Esophagus (tissue), 2 donors: ENCODE data around the gene ZNF513. TPM values are rescaled to one million over a fixed set of nuclear protein-coding genes. Genes with fewer than 3 reads are reported as not detected.
"Not testable (repeated sequence)": the region's sequence is repeated elsewhere in the genome, so short reads cannot be mapped to it uniquely, and the experiment has no call there.

Experiments
- H3K27ac ChIP-seq, 2 donors: one replicate each; pipeline ENCODE4 v1.5.1; 2013; ENCODE audit warnings: low read depth in 2 of 2, mild to moderate bottlenecking in 2 of 2, inconsistent platforms in 1 of 2, low read length in 1 of 2, moderate library complexity in 1 of 2
- H3K27me3 ChIP-seq, 2 donors: one replicate each; pipeline ENCODE4 v1.6.1; 2013; ENCODE audit warnings: low read length in 2 of 2, control low read depth in 1 of 2, mild to moderate bottlenecking in 1 of 2; ENCODE audit not compliant: insufficient read depth in 2 of 2, control insufficient read depth in 1 of 2
- H3K36me3 ChIP-seq, 2 donors: one replicate each; pipeline ENCODE4 v1.6.1; 2013; ENCODE audit warnings: low read length in 1 of 2; ENCODE audit not compliant: control insufficient read depth in 2 of 2, insufficient read depth in 2 of 2
- H3K4me1 ChIP-seq, 2 donors: one replicate each; pipeline ENCODE4 v1.6.1; 2013; ENCODE audit warnings: low read length in 1 of 2; ENCODE audit not compliant: control insufficient read depth in 2 of 2, insufficient read depth in 2 of 2
- H3K4me3 ChIP-seq, 2 donors: one replicate each; pipeline ENCODE4 v1.5.1; 2013; ENCODE audit warnings: low read length in 2 of 2, mild to moderate bottlenecking in 2 of 2, low read depth in 1 of 2, moderate library complexity in 1 of 2
- H3K9me3 ChIP-seq, 2 donors: one replicate each; pipeline ENCODE4 v1.6.1; 2013; ENCODE audit warnings: mild to moderate bottlenecking in 2 of 2, low read depth in 1 of 2, low read length in 1 of 2, moderate library complexity in 1 of 2; ENCODE audit not compliant: control insufficient read depth in 2 of 2, insufficient read depth in 1 of 2
- whole genome bisulfite sequencing, 2 donors: extraction: QIAGEN DNeasy Blood & Tissue Kit; methylation state at CpG; one replicate each; pipeline ENCODE4 v1.1.7; 2013; 5-methylcytosine and 5-hydroxymethylcytosine counted together
- polyA plus RNA-seq, 2 donors: library from polyadenylated mRNA; stranded (reverse); fragments of 200-250 nt; gene quantifications; one replicate each; pipeline ENCODE4 v1.2.3, GENCODE V29; 2013
- donor health status: healthy with polysubstance abuse.
- donor health status: Bipolar disorder and iron deficiency.

The ZNF513 gene, protein sequence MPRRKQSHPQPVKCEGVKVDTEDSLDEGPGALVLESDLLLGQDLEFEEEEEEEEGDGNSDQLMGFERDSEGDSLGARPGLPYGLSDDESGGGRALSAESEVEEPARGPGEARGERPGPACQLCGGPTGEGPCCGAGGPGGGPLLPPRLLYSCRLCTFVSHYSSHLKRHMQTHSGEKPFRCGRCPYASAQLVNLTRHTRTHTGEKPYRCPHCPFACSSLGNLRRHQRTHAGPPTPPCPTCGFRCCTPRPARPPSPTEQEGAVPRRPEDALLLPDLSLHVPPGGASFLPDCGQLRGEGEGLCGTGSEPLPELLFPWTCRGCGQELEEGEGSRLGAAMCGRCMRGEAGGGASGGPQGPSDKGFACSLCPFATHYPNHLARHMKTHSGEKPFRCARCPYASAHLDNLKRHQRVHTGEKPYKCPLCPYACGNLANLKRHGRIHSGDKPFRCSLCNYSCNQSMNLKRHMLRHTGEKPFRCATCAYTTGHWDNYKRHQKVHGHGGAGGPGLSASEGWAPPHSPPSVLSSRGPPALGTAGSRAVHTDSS
- polyA plus RNA-seq, result 10 to 100 TPM; 20.0 to 34.5 TPM

DNA sequence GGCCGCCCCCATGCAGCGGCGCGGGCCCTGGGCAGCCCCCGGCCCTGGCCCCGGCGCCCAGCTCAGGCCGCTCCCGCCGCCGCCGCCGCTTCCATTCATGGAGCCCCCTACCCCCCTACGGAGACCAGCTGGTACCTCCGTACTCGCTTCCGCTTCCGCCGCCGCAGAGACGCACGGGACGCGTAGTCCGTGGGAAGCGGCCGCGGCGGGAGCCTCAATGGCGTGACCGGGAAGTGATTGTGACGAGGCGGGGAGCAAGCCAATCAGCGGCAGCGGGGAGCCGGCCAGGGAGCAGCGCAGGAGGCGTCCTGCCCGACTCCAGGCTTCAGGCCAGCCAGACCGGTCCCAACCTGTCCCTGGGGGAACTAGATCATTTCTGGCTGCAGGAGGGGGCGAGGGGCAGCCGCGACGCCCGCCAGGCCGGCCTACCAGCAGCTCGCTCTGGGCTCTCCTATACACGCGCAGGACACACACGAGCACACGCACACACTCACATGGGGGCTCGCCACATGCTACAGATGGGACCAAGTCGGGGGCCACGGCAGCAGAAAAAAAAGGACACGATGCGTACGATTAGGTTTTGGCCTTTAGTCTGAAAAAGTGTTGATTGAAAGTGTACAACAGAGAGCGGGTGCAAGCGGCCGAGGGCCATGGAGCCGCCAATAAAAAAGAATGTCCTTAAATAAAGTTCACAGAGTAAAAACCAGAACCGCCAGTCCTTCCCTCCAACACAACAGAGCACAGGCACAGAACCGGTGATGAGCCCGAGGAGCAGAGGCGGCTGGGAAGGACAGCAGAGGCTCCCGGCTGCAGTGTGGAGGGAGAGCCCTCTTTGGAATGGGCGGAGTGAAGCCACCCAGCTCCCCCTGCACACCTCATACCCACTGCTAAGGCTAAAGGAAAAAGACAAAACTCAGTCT lies at the start of gene ZNF513:
TSS of gene ZNF513 (minus strand) at position 109 of the 920 bp plus-strand sequence. CDS start 208 bp downstream, outside the sequence.
- peaks cover 18 to 45% of the 10 kb centered on the region in 2 donors for H3K36me3 ChIP-seq
- no peaks in the 10 kb centered on the region for H3K27me3 ChIP-seq
- H3K27ac ChIP-seq, result peak within 1 kb of the TSS; percentile 87 to 95
- peaks cover 3 to 8% of the 10 kb centered on the region in 2 donors for H3K4me1 ChIP-seq
- no peaks in the 10 kb centered on the region for H3K9me3 ChIP-seq
- peak within 1 kb of the TSS; percentile 67 to 85 for H3K4me3 ChIP-seq
- WGBS, 2 donors, result 10 to 16% methylated on average over 54 to 67 of the region's 67 CpGs

DNA sequence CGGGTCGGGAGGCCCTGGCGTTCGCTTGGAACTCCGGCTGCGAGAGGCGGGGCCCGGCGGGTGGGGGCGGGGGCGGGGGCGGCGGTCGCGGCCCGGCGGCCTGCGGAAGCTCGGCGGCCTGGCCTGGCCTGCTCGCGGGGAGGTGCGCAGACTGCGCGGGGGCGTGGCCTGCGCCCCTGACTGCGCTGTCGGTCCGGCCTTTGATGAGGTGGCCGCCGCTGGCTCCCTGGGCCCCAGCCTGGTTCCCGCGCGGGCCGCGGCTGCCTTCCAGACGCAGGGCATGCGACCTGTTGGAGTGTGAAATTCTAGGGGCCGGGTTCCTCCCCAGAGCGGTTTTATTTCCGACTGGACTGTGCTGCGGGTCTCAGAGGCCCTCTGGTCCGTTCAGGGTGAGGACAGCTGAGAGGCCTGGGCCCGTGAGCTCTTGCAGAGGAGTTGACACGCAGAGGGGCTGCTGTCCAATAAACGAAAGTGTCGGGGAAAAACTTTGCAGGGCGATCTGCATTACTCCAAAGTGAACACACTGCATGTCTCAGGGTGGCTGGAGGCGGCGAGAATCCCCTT lies 48.5 kb upstream of the ZNF513 start:
- peaks cover under 1 to 6% of the 10 kb centered on the region in 2 donors for H3K36me3 ChIP-seq
- H3K27me3 ChIP-seq, result no peaks in the 10 kb centered on the region
- H3K4me1 ChIP-seq, result peaks cover 0 to 2% of the 10 kb centered on the region in 2 donors
- H3K27ac ChIP-seq, result peak overlapping the region; percentile 99 to 100
- peak overlapping the region; percentile 78 to 90 for H3K4me3 ChIP-seq
- 1% methylated on average over 42 to 51 of the region's 51 CpGs for WGBS, 2 donors
- no peaks in the 10 kb centered on the region for H3K9me3 ChIP-seq

DNA sequence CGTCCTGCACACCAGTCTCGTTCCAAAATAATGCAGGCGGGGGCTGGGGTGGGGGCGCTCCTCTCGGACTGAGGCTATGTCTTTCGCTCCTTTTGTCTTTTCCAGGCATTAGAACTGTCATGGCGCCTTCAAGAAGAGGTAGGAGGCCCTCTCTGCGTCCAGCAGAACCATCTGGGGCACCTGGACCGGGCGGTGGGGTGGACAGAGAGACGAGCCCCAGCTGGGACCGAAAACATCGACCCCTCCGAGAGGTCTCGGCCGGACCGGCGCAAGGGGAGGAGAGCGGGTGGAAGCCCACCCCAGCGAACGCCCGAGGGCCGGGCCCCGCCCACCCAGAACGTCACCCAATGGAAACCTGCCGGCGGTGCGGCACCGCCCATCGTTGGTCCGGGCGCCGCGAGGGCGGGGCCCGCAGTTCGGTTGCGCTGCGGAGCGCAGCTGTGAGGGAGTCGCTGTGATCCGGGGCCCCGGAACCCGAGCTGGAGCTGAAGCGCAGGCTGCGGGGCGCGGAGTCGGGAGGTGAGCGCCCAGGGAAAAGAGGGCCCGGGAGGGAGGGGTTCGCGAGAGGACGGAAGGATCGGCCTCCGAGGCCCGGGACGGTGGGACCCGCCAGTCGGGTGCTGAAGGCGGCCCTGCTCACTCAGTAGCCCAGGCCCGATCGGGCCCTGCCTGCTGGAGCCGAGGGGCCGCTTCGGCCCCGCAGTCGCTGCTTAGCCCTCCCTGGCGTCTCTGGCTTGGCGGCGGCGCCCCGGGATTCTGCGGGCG lies 47.9 kb upstream of the ZNF513 start, which contains the start of gene NRBP1:
TSS of gene NRBP1 (plus strand) at position 419 of the 765 bp plus-strand sequence. CDS start 4,643 bp downstream, outside the sequence.
- Histone ChIP-seq H3K27me3 (no peaks in the 10 kb centered on the region), H3K4me1 (peaks cover 0 to 2% of the 10 kb centered on the region in 2 donors), H3K4me3 (peak within 1 kb of the TSS; percentile 78 to 90), H3K36me3 (peaks cover 0 to 4% of the 10 kb centered on the region in 2 donors), H3K9me3 (no peaks in the 10 kb centered on the region), H3K27ac (peak within 1 kb of the TSS; percentile 99 to 100)
- whole genome bisulfite sequencing, 2 donors, result 0 to 1% methylated on average over 64 to 75 of the region's 75 CpGs

DNA sequence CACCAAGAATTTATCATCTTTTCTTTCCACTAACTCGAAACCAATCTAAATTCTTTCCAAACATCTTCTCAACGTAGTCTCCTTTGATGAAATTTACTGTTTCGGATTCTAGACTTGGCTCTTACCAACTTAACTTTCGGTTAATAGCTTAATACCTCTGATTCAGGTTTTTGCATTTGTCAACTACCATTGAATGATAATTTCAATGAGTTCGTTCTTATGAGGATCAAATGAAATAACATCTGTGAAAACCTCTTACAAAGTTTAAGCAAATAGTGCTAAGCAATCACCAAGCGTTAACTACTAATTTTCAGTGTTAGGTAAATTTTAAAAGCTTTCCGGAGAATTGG lies 47.3 kb upstream of the ZNF513 start:
- H3K9me3 ChIP-seq, result no peaks in the 10 kb centered on the region
- no peaks in the 10 kb centered on the region for H3K27me3 ChIP-seq
- H3K4me3 ChIP-seq, result peak overlapping the region; percentile 78 to 90
- peaks cover 0 to 2% of the 10 kb centered on the region in 2 donors for H3K4me1 ChIP-seq
- WGBS, 2 donors, result 12 to 18% methylated on average over 7 of the region's 7 CpGs
- H3K27ac ChIP-seq, result peak overlapping the region; percentile 99 to 100
- no peaks in the 10 kb centered on the region for H3K36me3 ChIP-seq

DNA sequence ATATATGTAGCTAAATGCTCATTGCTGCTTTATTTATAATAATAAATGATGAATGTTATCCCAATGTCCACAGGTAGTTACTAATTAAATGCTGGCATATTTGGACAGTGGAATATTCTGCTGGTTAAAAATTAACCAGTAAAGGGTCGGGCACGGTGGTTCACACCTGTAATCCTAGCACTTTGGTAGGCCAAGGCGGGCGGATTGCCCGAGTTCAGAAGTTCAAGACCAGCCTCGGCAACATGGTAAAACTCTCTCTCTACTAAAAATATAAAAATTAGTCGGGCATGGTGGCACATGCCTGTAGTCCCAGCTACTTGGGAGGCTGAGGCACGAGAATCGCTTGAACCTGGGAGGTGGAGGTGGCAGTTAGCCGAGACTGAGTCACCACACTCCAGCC lies 44.5 kb upstream of the ZNF513 start:
- not testable (repeated sequence) for H3K36me3 ChIP-seq, H3K27me3 ChIP-seq, H3K4me3 ChIP-seq, H3K27ac ChIP-seq, H3K9me3 ChIP-seq, H3K4me1 ChIP-seq
- WGBS, 2 donors, result 78 to 90% methylated on average over 10 of the region's 10 CpGs

DNA sequence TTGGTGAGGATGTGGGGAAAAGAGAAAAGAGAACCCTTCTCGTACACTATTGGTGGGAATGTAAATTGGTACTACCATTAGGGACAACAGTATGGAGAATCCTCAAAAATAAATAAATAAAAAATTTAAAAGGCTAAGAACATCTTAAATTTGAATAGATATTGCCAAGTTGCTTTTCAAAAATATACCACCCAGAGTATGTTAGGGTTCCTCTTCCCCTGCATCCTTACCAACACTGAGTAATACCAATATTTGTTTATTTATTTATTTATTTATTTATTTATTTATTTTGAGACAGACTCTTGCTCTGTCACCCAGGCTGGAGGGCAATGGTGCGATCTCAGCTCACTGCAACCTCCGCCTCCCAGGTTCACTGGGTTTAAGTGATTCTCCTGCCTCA lies 42.4 kb upstream of the ZNF513 start:
- Histone ChIP-seq H3K9me3 (no peaks in the 10 kb centered on the region), H3K27ac (no peak overlapping the region), H3K27me3 (no peaks in the 10 kb centered on the region), H3K36me3 (no peaks in the 10 kb centered on the region), H3K4me3 (no peak overlapping the region), H3K4me1 (no peaks in the 10 kb centered on the region)
- WGBS, 2 donors, result 95 to 96% methylated on average over 3 of the region's 3 CpGs

DNA sequence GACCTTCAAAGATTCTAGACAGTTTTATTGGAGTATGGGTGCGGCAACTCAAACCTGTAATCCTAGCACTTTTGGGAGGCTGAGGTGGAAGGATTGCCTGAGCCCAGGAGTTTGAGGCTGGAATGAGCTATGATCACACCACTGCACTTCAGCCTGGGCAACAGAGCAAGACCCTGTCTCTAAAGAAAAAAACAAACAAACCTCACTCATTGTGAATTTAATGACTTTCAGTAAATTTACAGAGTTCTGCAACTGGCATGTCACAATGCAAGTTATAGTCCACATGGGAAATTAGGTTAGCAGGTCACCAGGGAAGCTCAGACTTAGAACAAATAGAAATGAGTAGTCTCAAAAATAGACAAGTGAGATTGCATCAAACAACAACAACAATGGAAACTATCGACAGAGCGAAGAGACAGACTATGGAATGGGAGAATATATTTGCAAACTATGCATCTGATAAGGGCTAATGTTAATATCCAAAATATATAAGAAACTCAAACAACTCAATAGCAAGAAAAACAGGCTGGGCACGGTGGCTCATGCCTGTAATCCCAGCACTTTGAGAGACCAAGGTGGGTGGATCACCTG lies 41.2 kb upstream of the ZNF513 start:
- Histone ChIP-seq H3K27ac (no peak overlapping the region), H3K9me3 (no peaks in the 10 kb centered on the region), H3K27me3 (no peaks in the 10 kb centered on the region), H3K36me3 (no peaks in the 10 kb centered on the region), H3K4me1 (no peaks in the 10 kb centered on the region), H3K4me3 (no peak overlapping the region)
- 82 to 84% methylated on average over 4 of the region's 4 CpGs for WGBS, 2 donors

DNA sequence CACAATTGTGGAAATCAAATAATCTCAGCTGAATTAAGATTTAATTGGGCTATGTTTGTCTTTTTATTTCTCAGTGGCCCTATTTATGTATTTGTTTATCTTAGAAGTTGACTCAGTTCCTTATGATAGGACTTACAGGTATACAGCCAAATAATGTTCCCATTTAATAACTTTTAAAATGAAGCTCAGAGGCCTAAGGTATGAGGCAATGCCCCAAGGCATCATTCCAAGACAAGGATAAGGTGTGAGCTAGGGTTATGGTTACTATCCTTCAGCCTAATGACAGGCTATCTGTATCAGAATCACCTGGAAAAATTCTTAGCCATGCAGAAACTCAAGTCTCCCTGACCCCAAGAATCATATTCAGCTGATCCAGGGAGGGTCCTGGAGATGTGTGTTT lies 40.5 kb upstream of the ZNF513 start:
- Histone ChIP-seq H3K9me3 (no peaks in the 10 kb centered on the region), H3K27me3 (no peaks in the 10 kb centered on the region), H3K27ac (no peak overlapping the region), H3K4me1 (no peaks in the 10 kb centered on the region), H3K4me3 (no peak overlapping the region), H3K36me3 (no peaks in the 10 kb centered on the region)
